ENCODE measurements around the gene SIN3B.

Gene SIN3B

DNA sequence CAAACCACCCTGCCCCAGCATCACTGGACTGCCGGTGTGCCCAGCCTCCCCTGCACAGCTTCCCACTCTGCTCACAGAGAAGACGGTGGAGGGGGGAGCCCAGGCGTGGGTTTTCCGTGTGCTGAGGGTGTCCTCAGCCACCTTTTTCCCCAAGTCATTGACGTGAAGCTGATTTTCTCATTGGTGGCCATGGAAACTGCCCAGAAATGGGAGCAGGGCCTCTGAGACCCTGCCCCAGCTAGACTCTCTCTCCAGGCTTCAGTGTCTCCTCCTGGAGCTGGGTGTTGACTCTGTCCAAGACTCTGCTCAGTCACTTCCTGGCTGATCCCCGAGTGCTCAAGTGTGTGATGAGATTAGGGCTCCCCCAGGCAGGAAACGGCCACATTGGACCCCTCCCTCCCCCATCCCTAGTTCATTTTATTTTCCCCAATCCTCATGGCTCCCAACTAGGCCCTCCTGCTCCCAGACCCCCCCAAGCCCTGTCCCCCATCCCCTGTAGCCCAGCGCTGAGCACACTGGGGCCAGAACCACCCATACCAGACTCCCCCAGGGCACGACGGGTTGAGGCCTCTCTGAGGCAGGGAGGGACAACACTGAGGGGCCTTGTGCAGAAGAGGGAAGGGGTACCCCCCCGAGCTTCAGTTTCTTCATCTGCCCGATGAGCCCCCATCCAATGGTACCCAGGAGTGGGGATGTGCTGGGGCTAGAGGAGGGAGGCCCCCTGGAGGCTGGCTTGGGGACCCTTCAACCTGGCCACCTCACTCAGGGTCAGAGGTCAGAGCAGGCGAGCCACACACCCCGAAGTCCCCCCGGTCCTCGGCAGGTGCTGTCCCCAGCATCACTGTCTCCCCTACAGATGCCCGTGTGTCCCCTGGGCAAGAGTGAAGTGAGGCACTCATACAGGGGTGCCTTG lies 58.4 kb downstream of the SIN3B start:
- H3K36me3 ChIP-seq (ENCODE audit: control insufficient read depth, low read length), result peaks cover 32% of the 10 kb centered on the region
- H3K4me2 ChIP-seq (ENCODE audit: low read length), result peak overlapping the region; percentile 85
- H3K9me2 ChIP-seq (replicated peaks; ENCODE audit: control insufficient read depth, low read length), result no peaks in the 10 kb centered on the region
- H3K4me3 ChIP-seq (ENCODE audit: low read length), result peak overlapping the region; percentile 94
- H3F3A ChIP-seq (ENCODE audit: control insufficient read depth, insufficient read depth), result peaks cover 27% of the 10 kb centered on the region
- H3K27me3 ChIP-seq (ENCODE audit: control insufficient read depth, low read length), result no peaks in the 10 kb centered on the region
- peaks cover 34% of the 10 kb centered on the region for H3K79me2 ChIP-seq (ENCODE audit: control insufficient read depth, low read length)
- no peaks in the 10 kb centered on the region for H3K9me3 ChIP-seq (ENCODE audit: control insufficient read depth, insufficient read depth, low read length)
- H4K20me1 ChIP-seq (ENCODE audit: control insufficient read depth, insufficient read depth, low read depth, low read length), result no peaks in the 10 kb centered on the region
- H3K27ac ChIP-seq (ENCODE audit: low read depth, low read length), result peak overlapping the region; percentile 97
- no peak for TF ChIP-seq EZH2phosphoT487 (IDR thresholded peaks at IDR 0.05; ENCODE audit: borderline replicate concordance, low read length)
- TF ChIP-seq, protein P1, sequence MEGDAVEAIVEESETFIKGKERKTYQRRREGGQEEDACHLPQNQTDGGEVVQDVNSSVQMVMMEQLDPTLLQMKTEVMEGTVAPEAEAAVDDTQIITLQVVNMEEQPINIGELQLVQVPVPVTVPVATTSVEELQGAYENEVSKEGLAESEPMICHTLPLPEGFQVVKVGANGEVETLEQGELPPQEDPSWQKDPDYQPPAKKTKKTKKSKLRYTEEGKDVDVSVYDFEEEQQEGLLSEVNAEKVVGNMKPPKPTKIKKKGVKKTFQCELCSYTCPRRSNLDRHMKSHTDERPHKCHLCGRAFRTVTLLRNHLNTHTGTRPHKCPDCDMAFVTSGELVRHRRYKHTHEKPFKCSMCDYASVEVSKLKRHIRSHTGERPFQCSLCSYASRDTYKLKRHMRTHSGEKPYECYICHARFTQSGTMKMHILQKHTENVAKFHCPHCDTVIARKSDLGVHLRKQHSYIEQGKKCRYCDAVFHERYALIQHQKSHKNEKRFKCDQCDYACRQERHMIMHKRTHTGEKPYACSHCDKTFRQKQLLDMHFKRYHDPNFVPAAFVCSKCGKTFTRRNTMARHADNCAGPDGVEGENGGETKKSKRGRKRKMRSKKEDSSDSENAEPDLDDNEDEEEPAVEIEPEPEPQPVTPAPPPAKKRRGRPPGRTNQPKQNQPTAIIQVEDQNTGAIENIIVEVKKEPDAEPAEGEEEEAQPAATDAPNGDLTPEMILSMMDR (IDR thresholded peaks at IDR 0.05; ENCODE audit: low read depth, low read length, poor library complexity, severe bottlenecking), result peak; percentile 43
- peaks cover 63% of the 10 kb centered on the region for H3K4me1 ChIP-seq (ENCODE audit: control insufficient read depth, low read length)

DNA sequence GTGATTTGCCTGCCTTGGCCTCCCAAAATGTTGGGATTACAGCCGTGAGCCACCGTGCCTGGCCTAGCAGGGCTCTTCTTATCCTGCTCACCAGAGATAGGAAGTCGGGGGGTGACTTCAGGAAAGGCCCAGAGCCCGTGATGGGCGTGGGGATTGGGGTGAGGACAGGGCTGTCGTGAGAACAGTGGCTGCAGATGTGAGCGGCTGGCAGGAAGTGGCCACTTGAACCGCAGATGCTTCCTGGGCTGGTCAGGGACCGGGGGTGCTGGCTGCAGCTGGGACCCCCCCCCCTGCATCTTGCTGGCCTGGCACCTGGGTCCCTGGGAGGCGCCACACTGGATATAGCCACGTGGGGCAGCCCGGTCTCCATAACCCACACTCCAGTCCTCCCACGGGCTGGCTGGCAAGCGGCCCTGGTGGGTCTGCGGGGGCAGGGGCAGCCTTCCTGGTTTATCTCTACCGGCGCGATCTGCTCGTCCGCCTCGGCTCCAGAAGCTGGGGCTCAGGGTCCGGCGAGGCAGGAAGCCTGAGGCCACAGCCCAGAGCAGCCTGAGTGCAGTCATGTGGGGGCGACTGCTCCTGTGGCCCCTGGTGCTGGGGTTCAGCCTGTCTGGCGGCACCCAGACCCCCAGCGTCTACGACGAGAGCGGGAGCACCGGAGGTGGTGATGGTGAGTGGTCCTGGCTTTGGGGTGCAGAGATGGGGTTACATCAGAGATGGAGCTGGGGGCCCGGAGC lies 59.6 kb downstream of the SIN3B start, which contains the start of gene F2RL3:
Gene F2RL3 (plus strand): TSS at position 371 of the 737 bp plus-strand sequence. CDS start 191 bp downstream, at position 562.
- no peaks in the 10 kb centered on the region for H3K9me2 ChIP-seq (replicated peaks; ENCODE audit: control insufficient read depth, low read length)
- H3K27ac ChIP-seq (ENCODE audit: low read depth, low read length), result peak within 1 kb of the TSS; percentile 97
- H3K4me2 ChIP-seq (ENCODE audit: low read length), result peak within 1 kb of the TSS; percentile 85
- peaks cover 37% of the 10 kb centered on the region for H3F3A ChIP-seq (ENCODE audit: control insufficient read depth, insufficient read depth)
- H3K4me1 ChIP-seq (ENCODE audit: control insufficient read depth, low read length), result peaks cover 75% of the 10 kb centered on the region
- TF ChIP-seq, protein P1 (IDR thresholded peaks at IDR 0.05; ENCODE audit: low read depth, low read length, poor library complexity, severe bottlenecking), result peak; percentile 18
- TF ChIP-seq EZH2phosphoT487 (IDR thresholded peaks at IDR 0.05; ENCODE audit: borderline replicate concordance, low read length), result no peak
- H3K4me3 ChIP-seq (ENCODE audit: low read length), result peak within 1 kb of the TSS; percentile 94
- no peaks in the 10 kb centered on the region for H3K27me3 ChIP-seq (ENCODE audit: control insufficient read depth, low read length)
- peaks cover 36% of the 10 kb centered on the region for H3K79me2 ChIP-seq (ENCODE audit: control insufficient read depth, low read length)
- H4K20me1 ChIP-seq (ENCODE audit: control insufficient read depth, insufficient read depth, low read depth, low read length), result no peaks in the 10 kb centered on the region
- H3K9me3 ChIP-seq (ENCODE audit: control insufficient read depth, insufficient read depth, low read length), result no peaks in the 10 kb centered on the region
- peaks cover 36% of the 10 kb centered on the region for H3K36me3 ChIP-seq (ENCODE audit: control insufficient read depth, low read length)

DNA sequence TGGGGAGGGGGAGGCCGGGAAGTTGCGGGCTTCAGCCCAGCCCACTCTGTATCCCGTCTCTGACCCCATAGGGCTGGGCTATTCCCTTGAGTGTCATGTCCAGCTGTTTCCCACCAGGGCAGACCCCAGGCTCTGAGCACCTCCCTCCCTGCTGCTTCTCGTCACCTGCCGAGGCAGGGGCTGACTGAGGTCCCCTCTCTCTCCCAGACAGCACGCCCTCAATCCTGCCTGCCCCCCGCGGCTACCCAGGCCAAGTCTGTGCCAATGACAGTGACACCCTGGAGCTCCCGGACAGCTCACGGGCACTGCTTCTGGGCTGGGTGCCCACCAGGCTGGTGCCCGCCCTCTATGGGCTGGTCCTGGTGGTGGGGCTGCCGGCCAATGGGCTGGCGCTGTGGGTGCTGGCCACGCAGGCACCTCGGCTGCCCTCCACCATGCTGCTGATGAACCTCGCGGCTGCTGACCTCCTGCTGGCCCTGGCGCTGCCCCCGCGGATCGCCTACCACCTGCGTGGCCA lies 60.2 kb downstream of the SIN3B start:
- peaks cover 79% of the 10 kb centered on the region for H3K4me1 ChIP-seq (ENCODE audit: control insufficient read depth, low read length)
- H3K36me3 ChIP-seq (ENCODE audit: control insufficient read depth, low read length), result peaks cover 37% of the 10 kb centered on the region
- H3F3A ChIP-seq (ENCODE audit: control insufficient read depth, insufficient read depth), result peaks cover 42% of the 10 kb centered on the region
- peaks cover 37% of the 10 kb centered on the region for H3K79me2 ChIP-seq (ENCODE audit: control insufficient read depth, low read length)
- peak overlapping the region; percentile 97 for H3K27ac ChIP-seq (ENCODE audit: low read depth, low read length)
- peak overlapping the region; percentile 94 for H3K4me3 ChIP-seq (ENCODE audit: low read length)
- H4K20me1 ChIP-seq (ENCODE audit: control insufficient read depth, insufficient read depth, low read depth, low read length), result no peaks in the 10 kb centered on the region
- H3K9me3 ChIP-seq (ENCODE audit: control insufficient read depth, insufficient read depth, low read length), result no peaks in the 10 kb centered on the region
- no peaks in the 10 kb centered on the region for H3K9me2 ChIP-seq (replicated peaks; ENCODE audit: control insufficient read depth, low read length)
- no peaks in the 10 kb centered on the region for H3K27me3 ChIP-seq (ENCODE audit: control insufficient read depth, low read length)
- peak overlapping the region; percentile 85 for H3K4me2 ChIP-seq (ENCODE audit: low read length)
- TF ChIP-seq, protein P1 (IDR thresholded peaks at IDR 0.05; ENCODE audit: low read depth, low read length, poor library complexity, severe bottlenecking), result peak; percentile 8
- TF ChIP-seq EZH2phosphoT487 (IDR thresholded peaks at IDR 0.05; ENCODE audit: borderline replicate concordance, low read length), result no peak
